GM12875 (cell line): Measurements from ENCODE around the gene KRTAP3-3.

Experiments
- H3K4me3 ChIP-seq: one replicate; pipeline ENCODE4 v1.5.1; 2011; ENCODE audit warnings: low read depth, low read length, control low read depth
- TF ChIP-seq, protein P1 (sequence below): IDR thresholded peaks from 2 replicates; pipeline ENCODE4 v1.5.1; 2011; ENCODE audit warnings: low read depth, mild to moderate bottlenecking, control low read depth, inconsistent platforms, low read length, moderate library complexity, borderline replicate concordance; ENCODE audit not compliant: insufficient read depth

Gene KRTAP3-3

DNA sequence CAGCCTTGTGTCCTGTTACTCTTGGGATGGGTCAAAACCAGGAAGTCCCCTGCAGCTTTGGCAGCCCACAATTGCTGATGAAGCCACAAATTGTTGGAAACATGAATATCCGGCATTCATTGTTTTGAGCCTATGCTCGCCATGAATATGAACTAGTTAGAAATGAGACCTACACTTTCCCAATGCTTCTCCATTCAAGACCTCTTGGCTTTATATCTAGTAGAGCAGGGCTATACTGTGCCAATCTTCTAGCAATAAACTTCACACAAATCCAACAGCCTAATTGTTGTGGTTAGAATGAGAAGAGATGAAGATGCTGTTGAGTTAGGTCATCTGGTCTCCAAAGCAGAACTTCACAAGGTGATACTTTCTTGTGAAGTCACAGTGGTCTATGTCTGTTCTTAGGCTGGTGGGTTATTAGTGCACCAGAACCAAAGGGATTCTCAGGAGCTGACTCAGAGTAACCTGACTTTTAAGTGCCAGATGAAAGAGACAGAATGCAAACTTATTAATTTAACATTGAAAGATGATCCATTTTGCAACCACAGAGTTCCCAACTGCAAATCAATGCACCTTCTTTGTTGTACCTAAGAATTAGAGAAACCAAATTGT lies 42.8 kb downstream of the KRTAP3-3 start:
- no peak overlapping the region for H3K4me3 ChIP-seq
- TF ChIP-seq, protein P1, sequence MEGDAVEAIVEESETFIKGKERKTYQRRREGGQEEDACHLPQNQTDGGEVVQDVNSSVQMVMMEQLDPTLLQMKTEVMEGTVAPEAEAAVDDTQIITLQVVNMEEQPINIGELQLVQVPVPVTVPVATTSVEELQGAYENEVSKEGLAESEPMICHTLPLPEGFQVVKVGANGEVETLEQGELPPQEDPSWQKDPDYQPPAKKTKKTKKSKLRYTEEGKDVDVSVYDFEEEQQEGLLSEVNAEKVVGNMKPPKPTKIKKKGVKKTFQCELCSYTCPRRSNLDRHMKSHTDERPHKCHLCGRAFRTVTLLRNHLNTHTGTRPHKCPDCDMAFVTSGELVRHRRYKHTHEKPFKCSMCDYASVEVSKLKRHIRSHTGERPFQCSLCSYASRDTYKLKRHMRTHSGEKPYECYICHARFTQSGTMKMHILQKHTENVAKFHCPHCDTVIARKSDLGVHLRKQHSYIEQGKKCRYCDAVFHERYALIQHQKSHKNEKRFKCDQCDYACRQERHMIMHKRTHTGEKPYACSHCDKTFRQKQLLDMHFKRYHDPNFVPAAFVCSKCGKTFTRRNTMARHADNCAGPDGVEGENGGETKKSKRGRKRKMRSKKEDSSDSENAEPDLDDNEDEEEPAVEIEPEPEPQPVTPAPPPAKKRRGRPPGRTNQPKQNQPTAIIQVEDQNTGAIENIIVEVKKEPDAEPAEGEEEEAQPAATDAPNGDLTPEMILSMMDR: no peak

DNA sequence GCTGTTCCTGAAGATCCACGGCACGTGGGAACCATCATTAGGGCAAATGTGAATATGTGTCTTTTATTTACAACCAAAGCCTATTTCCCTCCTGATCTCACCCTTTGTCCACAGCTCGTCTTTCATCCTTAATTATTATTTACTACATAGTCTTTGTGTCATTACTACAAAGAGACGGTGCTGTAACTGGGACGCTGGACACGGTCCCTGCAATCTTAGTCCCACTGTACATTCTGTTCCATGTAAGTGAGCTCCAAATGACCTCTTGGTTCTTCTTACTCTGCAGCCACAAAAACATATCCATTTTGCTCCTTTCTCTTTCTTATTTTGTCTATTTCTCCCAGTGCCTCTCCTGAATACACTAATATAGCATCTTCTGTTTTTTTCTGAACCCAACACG lies 43.8 kb downstream of the KRTAP3-3 start:
- no peak overlapping the region for H3K4me3 ChIP-seq
- TF ChIP-seq, protein P1: no peak

DNA sequence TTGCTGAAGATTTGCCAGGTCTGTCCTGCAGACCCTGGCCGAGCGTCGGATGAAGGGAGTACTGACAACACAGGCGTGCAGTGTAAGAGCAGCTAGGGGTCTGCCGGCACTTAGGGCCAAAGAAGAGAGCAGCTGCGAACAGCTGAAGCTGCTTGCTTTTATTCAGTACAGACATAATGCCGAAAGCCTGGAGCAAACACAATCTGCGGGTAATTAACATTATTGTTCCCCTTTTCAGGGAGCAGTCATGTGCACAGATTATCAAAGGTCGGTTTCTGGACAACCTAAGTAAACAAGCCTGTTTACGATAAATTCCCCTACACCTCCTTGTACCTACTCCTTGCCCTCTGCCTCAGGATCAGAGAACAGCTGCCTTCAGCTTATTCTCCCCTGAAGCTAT lies 44.5 kb downstream of the KRTAP3-3 start:
- TF ChIP-seq, protein P1: no peak
- no peak overlapping the region for H3K4me3 ChIP-seq

GRCh38 chr17:40947929-40948328 lies 46.0 kb downstream of the KRTAP3-3 start:
- no peak overlapping the region for H3K4me3 ChIP-seq
- TF ChIP-seq, protein P1: no peak

DNA sequence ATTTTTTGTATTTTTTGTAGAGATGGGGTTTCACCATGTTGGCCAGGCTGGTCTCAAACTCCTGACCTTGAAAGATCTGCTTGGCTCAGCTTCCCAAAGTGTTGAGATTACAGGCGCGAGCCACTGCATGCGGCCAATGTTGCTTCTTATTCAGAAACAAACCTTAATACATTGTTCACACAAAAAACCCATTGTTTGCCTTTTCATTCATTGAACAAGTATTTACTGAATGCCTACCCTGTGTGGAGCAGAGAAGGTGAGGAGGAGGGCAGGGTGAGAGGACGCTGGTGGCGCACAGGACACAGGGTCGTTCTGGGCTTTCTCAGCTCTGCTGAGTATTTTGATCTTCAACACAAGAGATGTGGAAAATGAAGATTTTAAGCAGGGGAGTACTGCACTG lies 48.5 kb downstream of the KRTAP3-3 start:
- H3K4me3 ChIP-seq: no peak overlapping the region
- TF ChIP-seq, protein P1: no peak

DNA sequence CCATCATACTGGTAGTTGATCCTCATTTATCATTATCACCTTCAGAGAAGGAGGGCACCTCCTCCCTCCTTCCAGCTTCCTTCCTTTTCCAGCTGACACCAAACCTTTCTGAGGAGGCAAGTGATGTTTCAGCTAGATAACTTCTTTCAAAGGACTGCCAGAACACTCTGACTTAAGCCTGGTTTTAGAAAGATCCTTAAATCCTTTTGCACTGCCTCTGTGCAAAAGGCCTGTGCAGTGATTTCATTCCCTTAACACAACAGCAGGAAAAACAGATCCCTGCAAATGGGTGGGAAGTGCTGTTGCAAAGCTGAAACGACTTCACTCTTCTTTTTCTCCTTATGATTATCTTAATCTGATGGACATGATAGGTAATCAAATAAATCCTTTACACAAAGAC lies 49.4 kb downstream of the KRTAP3-3 start:
- TF ChIP-seq, protein P1: no peak
- no peak overlapping the region for H3K4me3 ChIP-seq
